Loucy (cell line): ENCODE data around the gene PROP1.

Source experiments
- H2AFZ ChIP-seq: fragments of 200-600 bp; sonication (generic); 2 replicates; pipeline ENCODE4 v1.6.0; 2016; ENCODE audit warnings: antibody characterized with exemption, mild to moderate bottlenecking, low read length, moderate library complexity
- H3F3A ChIP-seq: fragments of 200-600 bp; 2 replicates; pipeline ENCODE4 v1.6.0; 2016; ENCODE audit warnings: antibody characterized with exemption, low read depth, mild to moderate bottlenecking
- H3K27me3 ChIP-seq: fragments of 200-600 bp; sonication (generic); 2 replicates; pipeline ENCODE4 v1.6.1; 2014; ENCODE audit warnings: low read length, mild to moderate bottlenecking; ENCODE audit not compliant: insufficient read depth, poor library complexity, severe bottlenecking
- H3K36me3 ChIP-seq: fragments of 200-600 bp; sonication (generic); 2 replicates; pipeline ENCODE4 v1.6.1; 2016; ENCODE audit warnings: low read length; ENCODE audit not compliant: insufficient read depth
- H3K4me1 ChIP-seq: fragments of 200-600 bp; sonication (generic); 2 replicates; pipeline ENCODE4 v1.5.1; 2014; ENCODE audit warnings: low read length, mild to moderate bottlenecking; ENCODE audit not compliant: insufficient read depth, poor library complexity, severe bottlenecking
- H3K4me2 ChIP-seq: fragments of 200-600 bp; sonication (generic); 2 replicates; pipeline ENCODE4 v1.6.0; 2014; ENCODE audit warnings: antibody characterized with exemption, low read length, low read depth, mild to moderate bottlenecking; ENCODE audit not compliant: poor library complexity, severe bottlenecking
- H3K4me3 ChIP-seq: fragments of 200-600 bp; sonication (generic); 2 replicates; pipeline ENCODE4 v1.5.1; 2014; ENCODE audit warnings: low read length, mild to moderate bottlenecking, mixed read lengths; ENCODE audit not compliant: poor library complexity, severe bottlenecking
- H3K79me2 ChIP-seq: fragments of 200-600 bp; sonication (generic); 2 replicates; pipeline ENCODE4 v1.6.1; 2014; ENCODE audit warnings: low read length; ENCODE audit not compliant: insufficient read depth
- H3K9ac ChIP-seq: fragments of 200-600 bp; sonication (generic); 2 replicates; pipeline ENCODE4 v1.6.0; 2014; ENCODE audit warnings: mild to moderate bottlenecking, low read depth, low read length, moderate library complexity; ENCODE audit not compliant: poor library complexity, severe bottlenecking
- H3K9me2 ChIP-seq: fragments of 200-600 bp; sonication (generic); replicated peaks from 2 replicates; pipeline ENCODE4 v1.6.1; 2016; ENCODE audit warnings: low read depth, low read length, mixed read lengths
- H3K9me3 ChIP-seq: fragments of 200-600 bp; sonication (generic); 2 replicates; pipeline ENCODE4 v1.6.1; 2014; ENCODE audit warnings: mild to moderate bottlenecking, antibody characterized with exemption, low read length, low read depth; ENCODE audit not compliant: insufficient read depth
- H4K20me1 ChIP-seq: fragments of 200-600 bp; sonication (generic); 2 replicates; pipeline ENCODE4 v1.6.0; 2014; ENCODE audit warnings: antibody characterized with exemption, low read length, mild to moderate bottlenecking; ENCODE audit not compliant: insufficient read depth, poor library complexity, severe bottlenecking
- CTCF ChIP-seq: fragments of 200-600 bp; sonication (generic); conservative IDR thresholded peaks from 2 replicates; pipeline ENCODE4 v1.5.1; 2014; ENCODE audit warnings: mild to moderate bottlenecking, antibody characterized with exemption, low read length
- EZH2phosphoT487 ChIP-seq: fragments of 200-600 bp; IDR thresholded peaks from 2 replicates; pipeline ENCODE4 v1.6.1; 2018; ENCODE audit warnings: antibody characterized with exemption, mild to moderate bottlenecking, moderate library complexity, borderline replicate concordance

Gene PROP1

DNA sequence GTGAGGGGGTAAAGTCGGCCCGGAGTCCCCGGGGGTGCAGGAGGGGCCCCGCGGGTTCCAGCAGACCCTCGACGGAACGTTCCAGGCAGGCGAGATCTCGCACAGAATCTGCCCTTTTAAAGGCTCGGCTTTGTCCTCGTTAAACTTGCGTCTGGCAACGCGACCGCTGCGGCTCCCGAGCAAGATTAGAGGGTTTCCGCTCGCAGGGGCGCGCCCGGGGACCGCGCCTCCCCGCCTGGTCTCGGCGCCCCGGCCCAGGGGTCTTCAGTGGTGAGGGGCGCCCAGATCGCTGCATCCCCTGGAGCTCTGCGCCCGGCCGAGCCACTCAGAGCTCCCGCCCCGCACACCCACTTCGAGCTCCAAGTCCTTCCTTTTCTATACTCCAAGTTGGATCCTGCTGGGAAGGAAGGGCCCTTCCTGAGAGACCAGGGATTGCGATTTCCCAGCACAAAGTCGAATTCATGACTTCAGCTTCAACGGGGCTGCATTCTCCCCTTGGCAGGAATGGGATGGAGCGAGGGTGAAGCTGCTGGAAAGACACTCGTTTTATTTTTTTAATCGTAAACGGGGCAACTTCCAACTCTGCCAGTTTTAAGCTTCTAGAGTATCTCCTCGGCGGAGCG, 11.3 kb downstream of the PROP1 start:
- Histone ChIP-seq H3K4me3 (no peak overlapping the region), H3K4me1 (no peaks in the 10 kb centered on the region), H3K27me3 (no peaks in the 10 kb centered on the region), H2AFZ (no peak overlapping the region), H3K9me2 (no peaks in the 10 kb centered on the region), H3K4me2 (no peak overlapping the region), H3K9ac (no peak overlapping the region), H4K20me1 (no peaks in the 10 kb centered on the region), H3K79me2 (no peaks in the 10 kb centered on the region), H3K9me3 (no peaks in the 10 kb centered on the region), H3F3A (no peaks in the 10 kb centered on the region), H3K36me3 (no peaks in the 10 kb centered on the region)
- TF ChIP-seq EZH2phosphoT487 (no peak), CTCF (no peak)

- TF ChIP-seq EZH2phosphoT487 (no peak), CTCF (no peak)
- no peaks in the 10 kb centered on the region for H3F3A ChIP-seq
- no peaks in the 10 kb centered on the region for H3K36me3 ChIP-seq
- no peaks in the 10 kb centered on the region for H3K79me2 ChIP-seq
- no peak overlapping the region for H2AFZ ChIP-seq
- H4K20me1 ChIP-seq, result no peaks in the 10 kb centered on the region
- H3K4me1 ChIP-seq, result no peaks in the 10 kb centered on the region
- no peaks in the 10 kb centered on the region for H3K27me3 ChIP-seq
- H3K4me3 ChIP-seq, result no peak overlapping the region
- no peaks in the 10 kb centered on the region for H3K9me3 ChIP-seq
- H3K9me2 ChIP-seq, result no peaks in the 10 kb centered on the region
- H3K4me2 ChIP-seq, result no peak overlapping the region
- H3K9ac ChIP-seq, result no peak overlapping the region
These were observed 12.1 kb downstream of the PROP1 start for GRCh38 chr5:177983763-177984583.

- no peaks in the 10 kb centered on the region for H3K36me3 ChIP-seq
- no peak overlapping the region for H3K4me3 ChIP-seq
- no peak overlapping the region for H3K4me2 ChIP-seq
- H3K9ac ChIP-seq, result no peak overlapping the region
- no peak overlapping the region for H2AFZ ChIP-seq
- H3K9me3 ChIP-seq, result no peaks in the 10 kb centered on the region
- H3K79me2 ChIP-seq, result no peaks in the 10 kb centered on the region
- TF ChIP-seq CTCF (no peak), EZH2phosphoT487 (no peak)
- no peaks in the 10 kb centered on the region for H3F3A ChIP-seq
- no peaks in the 10 kb centered on the region for H3K9me2 ChIP-seq
- no peaks in the 10 kb centered on the region for H3K4me1 ChIP-seq
- H4K20me1 ChIP-seq, result no peaks in the 10 kb centered on the region
- no peaks in the 10 kb centered on the region for H3K27me3 ChIP-seq
These were observed 13.1 kb downstream of the PROP1 start for GRCh38 chr5:177982956-177983355.
